Hematopoietic multipotent progenitor cell treated with erythropoietin and hydrocortisone succinate and interleukin-3 and kit ligand, for 6 days (in vitro differentiated cells): ENCODE results near the gene SIGLEC6.
A peak's percentile ranks its signal among the peaks of the same experiment; 100 is the strongest.

Source experiments
- DNase-seq: peaks from one replicate; pipeline ENCODE4 v3.0.0-alpha.2; 2015

The SIGLEC6 gene

GRCh38 chr19:51531349-51532315, at the start of gene SIGLEC6:
Gene SIGLEC6, minus strand, starts transcription at chr19:51531670. Its CDS starts 22 bp downstream, at chr19:51531648.
- peak; percentile 91 for DNase-seq

- DNase-seq: no peak
Measured at GRCh38 chr19:51576850-51577249, 45.4 kb upstream of the SIGLEC6 start.

GRCh38 chr19:51573331-51573730, 41.9 kb upstream of the SIGLEC6 start:
- peak; percentile 84 for DNase-seq

GRCh38 chr19:51572908-51573307, 41.4 kb upstream of the SIGLEC6 start:
- no peak for DNase-seq

- DNase-seq: peak; percentile 92
Measured at GRCh38 chr19:51572410-51572809, 40.9 kb upstream of the SIGLEC6 start.

GRCh38 chr19:51571599-51571998, 40.1 kb upstream of the SIGLEC6 start:
- peak; percentile 33 for DNase-seq

GRCh38 chr19:51570962-51571575, 39.6 kb upstream of the SIGLEC6 start, which contains the start of gene ZNF175:
Gene ZNF175, plus strand, starts transcription at chr19:51571283. Its CDS starts 2,047 bp downstream, at chr19:51573330.
- peak; percentile 98 for DNase-seq

GRCh38 chr19:51568456-51568855, 37.0 kb upstream of the SIGLEC6 start:
- no peak for DNase-seq

- DNase-seq: no peak
Measured at GRCh38 chr19:51567583-51567982, 36.1 kb upstream of the SIGLEC6 start.

- DNase-seq: peak; percentile 60
Measured at GRCh38 chr19:51566489-51567100, 35.1 kb upstream of the SIGLEC6 start.

- peak; percentile 68 for DNase-seq
Measured at GRCh38 chr19:51565583-51565982, 34.1 kb upstream of the SIGLEC6 start.

- peak; percentile 71 for DNase-seq
Measured at GRCh38 chr19:51564791-51565190, 33.3 kb upstream of the SIGLEC6 start.

- no peak for DNase-seq
Measured at GRCh38 chr19:51560339-51560738, 28.9 kb upstream of the SIGLEC6 start.

GRCh38 chr19:51559240-51559639, 27.8 kb upstream of the SIGLEC6 start:
- no peak for DNase-seq

GRCh38 chr19:51552996-51553725, 21.7 kb upstream of the SIGLEC6 start:
- peak; percentile 92 for DNase-seq

GRCh38 chr19:51552608-51552995, 21.1 kb upstream of the SIGLEC6 start:
- DNase-seq: no peak

GRCh38 chr19:51551673-51552432, 20.4 kb upstream of the SIGLEC6 start:
- DNase-seq: no peak

- no peak for DNase-seq
Measured at GRCh38 chr19:51550848-51551672, 19.6 kb upstream of the SIGLEC6 start.

GRCh38 chr19:51549533-51550324, 18.3 kb upstream of the SIGLEC6 start:
- peak; percentile 82 for DNase-seq

GRCh38 chr19:51548891-51549305, 17.4 kb upstream of the SIGLEC6 start:
- DNase-seq: no peak
